NCI-H1436 treated with DMSO at 0.1 percent for 48 hours (cell line): Measurements from ENCODE around the gene ZFP30.
"Not testable (repeated sequence)": the region's sequence is repeated elsewhere in the genome, so short reads cannot be mapped to it uniquely, and the experiment has no call there.

Experiments
- DNase-seq: peaks from one replicate; lab custom pipeline; 2025; lab: John Stamatoyannopoulos, UW

The ZFP30 gene

DNA sequence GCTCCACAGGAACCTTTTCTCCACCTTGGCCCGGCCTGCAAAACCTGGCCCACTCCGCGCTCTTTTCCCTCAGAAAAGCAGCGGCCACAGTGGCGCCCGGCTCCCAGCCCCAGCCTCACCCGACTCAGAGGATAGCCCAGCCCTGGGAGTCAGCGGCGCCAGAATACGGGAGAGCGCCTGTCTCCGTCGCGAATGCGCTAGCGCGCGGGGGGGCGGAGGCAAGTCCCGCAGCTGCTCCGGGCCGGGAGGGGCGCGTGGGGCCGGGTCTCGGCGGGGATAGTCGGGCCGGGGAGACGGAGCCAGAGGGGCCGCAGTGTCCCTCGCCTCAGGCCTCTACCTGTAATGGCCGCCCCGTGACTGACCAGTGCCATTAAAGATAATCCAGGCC, at the start of gene ZFP30:
ZFP30 (minus strand) TSS at position 165 of the 388 bp plus-strand sequence. CDS start 7,643 bp downstream, outside the sequence.
- peak; percentile 34 for DNase-seq

DNA sequence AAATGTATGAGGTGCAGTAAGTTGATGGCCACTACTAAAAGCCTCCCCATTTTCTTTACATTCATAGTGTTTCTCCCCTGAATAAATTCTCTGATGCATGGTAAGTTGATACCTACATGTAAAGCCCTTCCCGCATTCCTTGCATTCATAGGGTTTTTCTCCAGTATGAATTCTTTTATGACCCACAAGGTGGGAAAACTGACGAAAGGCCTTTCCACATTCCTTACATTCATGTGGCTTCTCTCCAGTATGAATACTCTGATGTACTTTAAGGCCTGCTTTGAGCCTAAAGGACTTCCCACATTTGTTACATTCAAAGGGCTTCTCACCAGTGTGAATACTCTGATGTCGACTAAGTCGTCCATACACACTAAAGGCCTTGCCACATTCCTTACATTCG, 43.8 kb upstream of the ZFP30 start:
- DNase-seq, result no peak

DNA sequence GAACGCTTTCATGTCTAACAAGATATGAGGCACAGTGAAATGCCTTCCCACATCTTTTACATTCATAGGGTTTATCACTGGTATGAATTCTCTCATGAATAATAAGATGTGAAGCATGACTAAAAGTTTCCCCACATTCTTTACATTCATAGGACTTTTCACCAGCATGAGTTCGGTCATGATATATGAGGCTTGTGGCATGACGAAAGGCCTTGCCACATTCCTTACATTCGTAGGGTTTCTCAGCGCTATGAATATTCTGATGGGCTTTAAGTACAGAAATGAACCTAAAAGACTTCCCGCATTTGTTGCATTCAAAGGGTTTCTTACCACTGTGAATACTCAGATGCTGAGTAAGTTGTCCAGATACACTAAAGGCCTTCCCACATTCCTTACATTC, 43.0 kb upstream of the ZFP30 start:
- DNase-seq, result no peak

DNA sequence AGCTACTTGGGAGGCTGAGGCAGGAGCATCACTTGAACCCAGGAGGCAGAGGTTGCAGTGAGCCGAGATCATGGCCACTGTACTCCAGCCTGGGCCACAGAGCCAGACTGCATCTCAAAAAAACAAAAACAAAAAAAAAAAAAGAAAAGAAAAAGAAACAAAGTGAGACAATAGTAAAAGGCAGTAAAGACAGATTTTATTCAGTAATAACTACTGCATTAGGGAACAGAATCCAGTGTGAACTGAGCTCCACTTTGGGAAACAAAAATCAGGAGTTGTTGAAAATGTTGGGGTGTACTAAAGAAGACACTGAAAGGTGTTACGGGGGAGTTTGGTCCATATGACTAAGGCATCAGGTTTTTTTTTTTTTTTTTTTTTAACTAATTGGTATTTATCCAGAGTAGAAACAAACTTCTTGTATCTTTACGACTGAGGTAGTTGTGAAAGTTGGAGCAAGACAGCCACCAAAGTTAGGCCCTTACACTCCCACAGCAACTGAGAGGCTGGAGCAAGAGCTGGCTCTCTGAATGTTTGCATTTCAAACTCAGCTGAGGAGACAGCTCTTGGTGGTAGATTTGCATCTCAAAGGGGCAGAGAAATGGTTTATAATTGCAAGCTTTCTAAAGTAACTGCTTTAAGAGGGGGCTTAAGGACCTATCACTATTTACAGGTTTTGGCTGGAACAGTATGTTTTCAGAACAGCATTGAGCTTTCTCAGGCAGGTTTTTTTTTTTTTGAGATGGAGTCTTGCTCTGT, 40.1 kb upstream of the ZFP30 start:
- no peak for DNase-seq

DNA sequence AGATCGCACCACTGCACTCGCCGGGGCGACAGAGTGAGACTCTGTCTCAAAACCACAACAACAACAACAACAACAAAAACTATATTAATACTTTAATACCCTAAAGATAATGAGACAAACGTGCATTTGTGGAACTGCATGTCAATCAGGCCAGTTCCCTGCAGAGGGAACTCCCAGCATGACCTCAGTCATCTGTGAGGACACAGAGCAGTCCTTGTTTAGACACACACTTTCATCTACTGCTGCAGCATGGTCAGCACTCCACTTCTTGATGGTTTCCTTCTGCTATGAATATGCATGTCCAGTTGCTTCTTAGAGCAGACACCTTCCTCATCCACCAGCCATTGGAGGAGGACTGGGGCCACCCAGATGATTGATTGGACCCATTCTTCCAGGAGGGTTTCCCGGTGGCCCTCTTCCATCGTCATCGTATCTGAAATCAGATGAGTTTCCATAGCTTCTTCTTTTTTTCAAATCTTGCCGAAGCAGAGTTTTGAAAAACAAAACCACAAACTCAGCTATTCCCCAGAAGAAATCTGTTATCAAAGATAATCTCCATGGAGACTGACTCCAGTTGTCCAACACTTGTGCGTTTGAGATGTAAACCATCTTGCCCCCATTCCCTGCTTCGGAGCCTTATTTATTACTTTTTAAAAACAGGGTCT, 37.8 kb upstream of the ZFP30 start:
- DNase-seq, result no peak

DNA sequence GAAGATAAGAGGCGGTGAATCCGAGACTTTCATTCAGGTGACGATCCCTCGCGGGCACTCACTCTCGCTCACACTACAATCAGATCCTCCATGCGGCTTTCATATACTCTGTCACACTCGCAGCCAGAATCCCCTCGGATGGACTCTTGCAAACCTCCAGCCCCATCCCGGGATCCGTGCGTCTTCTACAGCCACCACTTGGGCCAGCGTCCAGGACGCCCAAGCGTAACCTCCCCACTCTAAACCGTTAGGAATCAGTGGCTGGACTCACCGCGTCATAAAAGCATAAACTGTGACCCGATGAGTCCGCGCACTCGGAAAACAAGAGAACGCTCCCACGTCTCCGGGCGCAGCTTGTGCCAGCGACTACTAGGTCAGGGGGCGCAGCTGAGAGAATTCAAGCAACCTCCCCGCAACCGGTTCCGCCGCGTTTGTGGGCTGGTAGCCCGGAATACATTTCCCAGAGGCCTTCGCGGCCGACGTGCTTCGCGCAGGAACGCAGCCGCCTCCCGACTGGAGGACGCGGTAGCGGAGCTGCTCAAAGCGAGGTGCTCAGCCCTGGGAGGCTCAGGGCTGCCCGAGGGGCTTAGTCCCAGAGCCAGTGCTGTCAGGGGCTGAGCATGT, 36.7 kb upstream of the ZFP30 start:
- no peak for DNase-seq

DNA sequence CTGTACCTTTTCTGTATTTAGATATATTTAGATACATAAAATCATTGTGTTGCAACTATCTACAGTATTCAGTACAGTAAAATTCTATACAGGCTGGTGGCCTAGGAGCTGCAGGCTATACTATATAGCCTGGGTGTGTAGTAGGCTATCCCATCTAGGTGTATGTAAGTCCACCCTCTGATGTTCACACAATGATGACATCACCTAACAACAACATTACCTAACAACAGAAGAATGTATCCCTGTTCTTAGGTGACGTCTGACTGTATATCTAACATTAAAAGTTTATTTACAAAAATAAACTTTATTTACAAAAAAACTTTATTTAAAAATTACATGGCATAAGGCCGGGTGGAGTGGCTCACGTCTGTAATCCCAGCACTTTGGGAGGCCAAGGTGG, 28.3 kb upstream of the ZFP30 start:
- no peak for DNase-seq

DNA sequence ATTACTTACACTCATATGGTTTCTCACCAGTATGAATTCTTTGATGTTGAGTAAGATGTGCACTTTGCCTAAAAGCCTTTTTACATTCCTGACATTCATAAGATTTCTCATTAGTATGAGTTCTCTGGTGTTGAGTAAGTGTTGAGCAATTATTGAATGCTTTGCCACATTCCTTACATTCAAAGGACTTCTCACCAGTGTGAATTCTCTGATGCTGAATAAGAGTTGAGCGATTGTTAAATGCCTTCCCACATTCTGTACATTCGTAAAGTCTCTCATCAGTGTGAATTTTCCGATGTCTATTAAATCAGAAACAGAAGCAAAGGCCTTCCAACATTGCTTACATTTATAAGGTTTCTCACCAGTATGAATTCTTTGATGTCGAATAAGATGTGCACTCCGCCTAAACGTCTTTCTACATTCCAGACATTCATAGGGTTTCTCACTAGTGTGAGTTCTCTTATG, 14.2 kb upstream of the ZFP30 start:
- no peak for DNase-seq

DNA sequence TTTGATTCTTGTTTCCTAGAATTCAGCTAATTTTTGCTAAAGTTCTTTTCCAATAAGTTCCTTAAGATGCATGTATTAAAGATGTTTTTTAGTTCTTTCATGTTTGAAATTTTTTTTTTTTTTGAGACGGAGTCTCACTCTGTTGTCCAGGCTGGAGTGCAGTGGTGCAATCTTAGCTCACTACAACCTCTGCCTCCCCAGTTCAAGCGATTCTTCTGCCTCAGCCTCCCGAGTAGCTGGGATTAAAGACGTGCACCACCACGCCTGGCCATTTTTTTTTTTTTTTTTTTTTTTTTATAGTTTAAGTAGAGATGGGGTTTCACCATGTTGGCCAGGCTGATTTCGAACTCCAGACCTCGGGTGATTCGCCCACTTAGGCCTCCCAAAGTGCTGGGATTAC, 1.9 kb upstream of the ZFP30 start:
- not testable (repeated sequence) for DNase-seq

DNA sequence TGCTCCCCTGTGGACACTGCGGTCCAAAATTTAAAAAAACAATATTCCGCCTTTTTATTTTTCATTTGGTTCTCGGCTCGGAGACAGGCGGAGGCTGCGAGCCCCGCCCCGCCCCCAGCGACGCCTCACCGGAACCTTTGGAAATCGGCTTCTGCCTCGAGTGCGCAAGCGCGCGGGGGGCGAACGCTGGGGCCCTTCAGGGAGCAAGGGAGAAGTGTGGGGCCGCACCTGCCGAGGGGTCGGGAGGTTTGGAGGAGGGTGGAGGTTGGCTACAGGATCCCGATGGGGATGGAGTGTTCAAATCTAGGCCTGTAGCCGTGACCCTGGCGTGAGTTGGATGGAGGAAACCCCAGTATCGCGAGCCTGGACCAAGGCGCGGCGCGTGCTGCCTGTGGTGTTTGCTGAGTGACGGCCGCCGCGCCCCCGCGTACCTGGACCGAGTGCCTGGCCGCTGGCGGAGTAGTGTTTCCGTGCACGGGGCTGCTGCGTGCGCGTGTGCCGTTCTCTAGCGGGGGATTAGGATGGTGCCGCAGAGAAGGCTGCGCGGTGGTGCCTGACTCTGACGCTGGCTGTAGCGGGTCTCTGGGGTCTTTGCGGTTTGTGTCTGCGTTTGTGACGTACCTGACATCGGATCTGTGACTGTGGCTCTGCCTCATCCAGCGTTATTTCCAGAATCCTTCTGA, 565 bp upstream of the ZFP30 start:
- peak; percentile 69 for DNase-seq

DNA sequence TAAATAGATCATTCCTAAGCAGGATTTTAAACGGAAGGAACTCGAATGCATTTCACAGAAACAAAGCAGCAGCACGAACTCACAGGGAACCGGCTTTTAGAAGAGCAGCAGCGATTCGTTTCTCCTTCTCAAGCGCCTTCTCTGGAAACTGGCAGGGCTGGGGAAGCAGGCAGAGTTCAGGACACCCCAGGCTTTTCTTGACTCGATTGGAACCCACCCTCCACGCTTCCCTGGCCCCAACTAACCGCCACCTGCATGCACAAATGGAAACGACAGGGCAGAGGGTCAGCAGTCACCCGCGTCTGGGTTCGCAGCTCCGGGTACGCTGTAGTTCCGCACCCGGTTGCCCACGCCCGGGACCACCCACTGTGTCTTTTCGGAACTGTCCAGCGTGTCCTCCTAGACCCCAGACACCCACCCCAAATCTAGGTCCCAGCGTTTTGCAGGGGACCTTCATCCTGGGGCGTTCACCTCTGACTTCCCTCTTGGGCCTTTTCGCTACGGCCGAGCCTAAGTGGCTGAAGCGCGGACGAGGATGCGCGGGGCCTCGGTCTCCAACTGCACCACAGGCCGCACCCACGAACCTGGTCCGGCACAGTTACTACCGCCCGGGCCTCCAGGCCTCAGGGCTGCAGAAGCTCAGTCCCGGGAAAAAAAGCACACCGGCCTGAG, 500 bp downstream of the ZFP30 start:
- DNase-seq, result no peak

DNA sequence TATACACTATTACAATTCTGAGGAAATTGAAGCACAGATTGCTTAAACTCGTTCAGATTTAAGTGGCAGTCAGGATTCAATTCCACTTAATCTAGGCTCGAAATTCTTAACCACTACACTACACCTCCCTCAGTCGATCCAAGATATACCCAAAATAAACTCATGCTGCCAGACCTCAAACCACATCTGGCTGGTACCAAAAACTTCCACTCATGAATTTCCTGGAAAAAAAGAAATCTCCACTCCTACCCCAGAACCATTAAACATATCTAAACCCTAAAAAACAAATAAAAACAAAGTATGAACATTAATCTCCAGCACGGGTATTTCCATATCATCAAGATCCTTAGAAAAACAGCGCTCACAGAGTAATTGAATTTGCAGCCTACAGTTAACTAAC, 1.1 kb downstream of the ZFP30 start:
- DNase-seq, result no peak

DNA sequence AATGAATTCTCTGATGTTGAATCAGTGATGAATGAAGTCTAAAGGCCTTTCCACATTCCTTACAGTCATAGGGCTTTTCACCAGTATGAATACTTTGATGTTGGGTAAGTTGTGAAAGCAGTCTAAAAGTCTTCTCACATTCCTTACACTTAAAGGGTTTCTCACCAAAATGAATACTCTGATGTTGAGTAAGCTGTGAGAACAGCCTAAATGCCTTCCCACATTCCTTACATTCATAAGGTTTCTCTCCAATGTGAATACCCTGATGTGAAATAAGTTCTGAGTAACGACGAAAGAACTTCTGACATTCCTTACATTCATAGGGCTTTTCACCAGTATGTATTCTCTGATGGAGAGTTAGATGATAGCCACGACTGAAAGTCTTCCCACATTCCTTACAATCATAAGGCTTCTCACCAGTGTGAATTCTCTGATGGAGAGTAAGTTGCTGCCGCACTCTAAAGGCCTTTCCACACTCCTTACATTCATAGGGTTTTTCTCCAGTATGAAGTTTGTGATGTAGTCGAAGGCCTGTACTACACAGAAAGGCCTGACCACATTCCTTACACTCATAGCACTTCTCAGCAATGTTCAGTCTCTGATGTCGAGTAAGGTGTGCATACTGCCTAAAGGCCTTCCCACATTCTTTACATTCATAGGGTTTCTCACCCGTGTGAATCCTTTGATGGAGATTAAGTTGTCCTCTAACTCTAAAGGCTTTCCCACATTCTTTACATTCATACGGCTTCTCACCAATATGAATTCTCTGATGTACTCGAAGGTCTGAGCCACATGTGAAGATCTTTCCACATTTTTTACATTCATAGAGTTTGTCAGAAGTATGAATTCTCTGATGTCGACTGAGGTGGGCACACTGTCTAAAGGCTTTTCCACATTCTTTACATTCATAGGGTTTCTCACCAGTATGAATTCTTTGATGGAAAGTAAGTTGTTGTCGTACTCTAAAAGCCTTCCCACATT, 19.9 kb downstream of the ZFP30 start:
- DNase-seq, result no peak

DNA sequence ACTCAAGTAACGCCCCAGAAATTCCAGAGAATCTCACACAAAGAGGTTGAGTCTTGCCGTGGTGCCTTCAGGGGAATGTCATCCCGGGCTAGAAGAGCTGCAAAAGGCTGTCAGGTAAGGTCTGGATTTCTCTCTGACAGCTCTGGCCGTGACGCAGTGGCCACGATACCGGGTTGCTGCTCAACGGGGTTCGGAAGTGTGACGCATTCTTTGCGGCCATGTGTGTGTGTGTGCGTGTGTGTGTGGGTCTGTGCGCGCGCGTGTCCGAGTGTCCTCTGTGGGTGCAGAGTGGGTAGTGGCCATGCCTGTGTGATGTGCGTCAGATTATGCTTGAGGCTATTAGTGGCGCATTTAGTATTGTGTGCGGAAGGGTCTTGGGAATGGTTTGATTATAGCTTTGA, 60.3 kb downstream of the ZFP30 start:
- DNase-seq, result peak; percentile 7

DNA sequence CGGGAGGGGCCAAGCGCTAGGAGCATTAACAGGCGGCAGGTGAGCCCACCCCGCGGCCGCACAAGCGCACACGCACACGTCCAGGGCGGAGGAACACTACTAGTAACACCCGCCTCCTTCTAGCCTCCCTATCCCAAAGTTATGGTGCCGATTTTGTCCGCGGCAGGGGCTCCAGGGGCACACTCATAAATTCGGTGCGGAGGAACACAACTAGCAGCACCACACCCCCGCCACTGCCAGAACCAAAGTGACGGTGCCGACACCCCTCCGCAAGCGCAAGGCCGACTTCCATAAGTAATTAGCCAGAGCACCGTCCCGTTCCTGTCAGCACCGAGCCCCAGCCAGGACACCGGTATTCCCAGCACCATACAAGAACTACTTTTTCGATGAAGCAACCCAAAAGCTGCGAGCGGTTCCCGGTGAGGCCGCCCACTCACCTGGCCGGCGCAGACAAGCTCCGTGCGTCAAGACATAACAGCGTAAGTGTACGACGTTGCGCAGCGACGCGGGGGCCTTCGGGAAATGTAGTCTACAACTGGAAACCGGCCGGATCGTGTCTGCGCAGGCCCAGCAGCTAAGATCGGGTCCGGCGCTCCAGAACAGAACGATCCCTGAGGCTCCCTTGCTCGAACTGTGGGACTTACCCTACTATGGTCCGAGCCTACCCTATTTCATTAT, 60.8 kb downstream of the ZFP30 start, which contains the start of the genes ZNF540 and ZNF571:
ZNF540 (plus strand) TSS at position 573 of the 678 bp plus-strand sequence. CDS start 3,572 bp downstream, outside the sequence.
ZNF571 (minus strand) TSS at position 489 of the 678 bp plus-strand sequence. CDS start 8,116 bp downstream, outside the sequence.
- peak; percentile 61 for DNase-seq

DNA sequence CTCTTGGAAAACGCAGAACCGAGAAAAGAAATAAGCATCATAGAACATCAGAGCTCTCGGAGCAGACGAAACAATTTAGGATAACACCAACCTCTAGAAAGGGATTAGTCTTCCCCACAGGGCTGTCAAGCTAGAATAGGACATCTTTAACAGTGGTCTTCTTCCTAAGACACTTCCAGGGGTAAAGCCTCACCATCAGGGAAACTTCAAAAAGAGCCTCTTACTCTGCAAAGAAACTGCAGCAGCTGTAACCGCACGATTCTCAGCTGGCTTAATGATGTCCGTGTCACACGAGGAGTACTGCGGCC, 61.3 kb downstream of the ZFP30 start:
- DNase-seq, result no peak

DNA sequence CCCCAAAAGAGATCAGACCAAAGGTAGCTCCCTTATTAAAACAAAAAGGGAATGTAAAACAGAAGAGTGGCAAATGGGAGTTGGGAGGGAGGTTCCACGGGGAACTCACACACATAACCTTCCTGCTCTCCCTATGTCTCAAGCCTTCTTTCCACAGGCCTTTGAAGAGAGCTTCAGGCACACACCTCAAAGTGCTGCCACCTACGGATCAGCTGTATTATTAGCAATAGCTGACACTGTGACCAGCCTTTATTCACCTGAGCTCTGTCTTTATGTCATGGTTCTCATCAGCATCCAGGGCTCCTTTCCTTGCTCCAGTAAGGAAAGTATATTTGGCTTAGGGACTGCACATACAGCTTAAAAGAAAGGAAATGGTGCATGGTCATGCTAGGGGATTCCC, 71.9 kb downstream of the ZFP30 start:
- no peak for DNase-seq

DNA sequence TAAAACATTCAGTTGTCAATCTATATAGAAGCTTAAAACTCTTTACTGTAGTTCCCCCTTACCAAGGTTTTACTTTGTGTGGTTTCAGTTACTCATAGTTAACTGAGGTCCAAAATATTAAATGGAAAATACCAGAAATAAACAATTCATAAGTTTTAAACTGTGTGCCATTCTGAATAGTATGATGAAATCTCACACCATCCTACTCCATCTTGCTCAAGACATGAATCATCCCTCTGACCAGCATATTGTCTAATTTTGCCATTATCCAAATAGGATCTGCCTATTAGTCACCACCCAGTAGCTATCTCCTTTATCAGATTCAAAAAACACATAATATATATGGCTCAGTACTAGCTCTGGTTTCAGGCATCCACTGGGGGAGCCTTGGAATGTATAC, 83.1 kb downstream of the ZFP30 start:
- DNase-seq, result no peak

DNA sequence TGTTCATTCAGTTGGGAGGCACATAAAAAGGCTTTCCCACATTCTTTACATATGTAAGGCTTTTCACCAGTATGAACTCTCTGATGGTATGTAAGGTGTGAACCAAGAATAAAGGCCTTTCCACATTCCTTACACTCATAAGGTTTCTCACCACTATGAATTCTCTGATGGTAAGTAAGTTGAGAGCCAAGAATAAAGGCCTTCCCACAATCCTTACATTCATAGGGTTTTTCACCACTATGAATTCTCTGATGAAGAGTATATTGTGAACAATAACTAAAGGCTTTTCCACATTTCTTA, 89.9 kb downstream of the ZFP30 start:
- DNase-seq, result no peak

DNA sequence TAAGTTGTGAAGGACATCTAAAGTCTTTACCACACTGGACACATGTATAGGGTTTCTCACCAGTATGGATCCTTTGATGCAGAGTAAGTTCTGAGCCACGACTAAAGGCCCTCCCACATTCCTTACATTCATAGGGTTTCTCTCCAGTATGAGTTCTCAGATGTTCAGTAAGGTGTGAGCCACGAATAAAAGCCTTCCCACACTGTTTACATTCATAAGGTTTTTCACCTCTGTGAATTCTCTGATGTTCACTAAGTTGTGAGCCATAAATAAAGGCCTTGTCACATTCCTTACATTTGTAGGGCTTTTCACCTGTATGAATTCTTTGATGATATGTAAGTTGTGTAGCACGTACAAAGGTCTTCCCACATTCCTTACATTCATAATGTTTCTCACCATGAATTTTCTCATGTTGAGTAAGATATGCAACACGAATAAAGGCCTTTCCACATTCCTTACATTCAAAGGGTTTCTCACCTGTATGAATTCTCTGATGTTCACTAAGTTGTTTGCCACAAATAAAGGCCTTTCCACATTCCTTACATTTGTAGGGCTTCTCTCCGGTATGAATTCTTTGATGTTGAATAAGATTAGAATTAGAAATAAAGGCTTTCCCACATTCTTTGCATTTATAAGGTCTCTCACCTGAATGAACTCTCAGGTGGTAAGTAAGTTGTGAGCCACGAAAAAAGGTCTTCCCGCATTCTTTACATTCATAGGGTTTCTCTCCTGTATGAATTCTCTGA, 90.5 kb downstream of the ZFP30 start:
- DNase-seq, result no peak
